ENCODE measurements around the gene IL11.

DNA sequence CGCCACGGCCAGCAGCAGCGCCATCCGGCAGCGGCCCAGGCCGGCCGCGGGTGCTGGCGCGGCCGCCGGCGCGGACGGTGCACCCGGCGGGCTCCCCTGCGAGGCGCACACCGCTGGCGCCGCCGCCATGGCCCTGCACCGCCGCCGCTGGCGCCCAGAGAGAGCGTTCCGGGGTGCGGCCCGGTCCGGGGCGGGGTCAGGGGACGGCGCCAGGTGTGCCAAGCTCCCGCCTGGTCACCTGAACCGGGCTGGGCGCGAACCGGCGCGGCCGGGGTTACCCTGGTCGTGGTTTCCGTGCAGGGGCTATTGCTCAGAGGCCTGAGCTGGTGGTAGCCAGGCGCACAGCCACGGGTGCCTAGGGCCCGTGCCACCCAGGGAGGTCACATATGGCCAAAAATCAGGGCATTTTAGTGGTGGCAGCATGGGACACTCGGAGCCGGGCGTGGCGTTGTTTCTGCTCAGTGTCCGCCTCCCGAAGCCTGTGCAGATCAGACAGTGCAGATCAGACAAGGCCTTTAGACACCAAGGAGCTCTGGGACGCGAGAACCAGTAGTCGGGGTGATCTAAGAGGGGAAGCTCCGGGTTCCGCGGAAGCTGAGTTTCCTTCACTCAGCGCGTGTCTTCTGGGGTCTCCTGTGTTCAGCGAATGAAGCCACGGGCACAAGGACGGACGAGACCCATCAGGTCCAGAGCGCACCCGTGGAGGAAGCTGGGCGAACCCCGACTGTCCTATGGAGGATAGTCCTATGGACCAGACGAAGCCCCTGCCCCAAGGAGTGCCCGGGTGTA lies 14.1 kb upstream of the IL11 start, which contains the start of gene TMEM238:
- TF ChIP-seq CTCF (IDR thresholded peaks at IDR 0.05; ENCODE audit: insufficient read depth, low read depth, low read length) = no peak
- no peak for TF ChIP-seq EZH2 (IDR thresholded peaks at IDR 0.05; ENCODE audit: insufficient read depth, low read length)
